CD4-positive, alpha-beta T cell (primary cell): ENCODE data around the gene KCNC4. TPM values are rescaled to one million over a fixed set of nuclear protein-coding genes. Genes with fewer than 3 reads are reported as not detected.

Experiments used
- ATAC-seq: fragments of 200-7000 bp; cut with Tn5 transposase; one replicate; pipeline ENCODE4 v1.10.0; 2022; ENCODE audit warnings: mild to moderate bottlenecking; ENCODE audit not compliant: poor library complexity
- CTCF ChIA-PET: fragments of 350-600 bp; sonication (Branson Sonifier 250); formaldehyde crosslinking; loops from one replicate; lab custom pipeline; 2021; ENCODE audit warnings: antibody characterized with exemption, inconsistent platforms; lab: Charles Lee
- POLR2A ChIA-PET: fragments of 350-600 bp; sonication (Branson Sonifier 250); formaldehyde crosslinking; loops from one replicate; lab custom pipeline; 2021; ENCODE audit warnings: antibody characterized with exemption, inconsistent platforms; lab: Charles Lee
- DNase-seq, 14 experiments: peaks; one replicate each; pipeline ENCODE4 v3.0.0-alpha.2; 2013 to 2020; ENCODE audit warnings: mixed read lengths in 2 of 14
- H3K27ac ChIP-seq, 2 donors: one replicate each; pipeline versions ENCODE4 v1.5.1 to v1.7.0; 2013; ENCODE audit warnings: low read length in 2 of 2, low read depth in 1 of 2, mild to moderate bottlenecking in 1 of 2
- H3K27me3 ChIP-seq, 2 experiments: 1 replicate in 1 of 2; 2 replicates in 1 of 2; pipeline versions ENCODE4 v1.6.1 to v1.7.0; 2013; ENCODE audit warnings: low read length in 2 of 2, control low read depth in 1 of 2, mild to moderate bottlenecking in 1 of 2, moderate library complexity in 1 of 2; ENCODE audit not compliant: insufficient read depth in 2 of 2, control insufficient read depth in 1 of 2
- H3K36me3 ChIP-seq: one replicate; pipeline ENCODE4 v1.6.1; 2013; ENCODE audit warnings: low read length, control low read depth; ENCODE audit not compliant: insufficient read depth
- H3K4me1 ChIP-seq: one replicate; pipeline ENCODE4 v1.6.1; 2013; ENCODE audit warnings: low read length, control low read depth; ENCODE audit not compliant: insufficient read depth
- H3K4me3 ChIP-seq: one replicate; pipeline ENCODE4 v1.5.1; 2013; ENCODE audit warnings: mild to moderate bottlenecking, low read length, moderate library complexity
- H3K9me3 ChIP-seq, 2 experiments: 1 replicate in 1 of 2; 2 replicates in 1 of 2; pipeline versions ENCODE4 v1.6.1 to v1.7.0; 2013; ENCODE audit warnings: low read length in 2 of 2, mild to moderate bottlenecking in 2 of 2, control low read depth in 1 of 2, moderate library complexity in 1 of 2; ENCODE audit not compliant: control insufficient read depth in 1 of 2, insufficient read depth in 1 of 2
- H3K27ac Mint-ChIP-seq: one replicate; pipeline ENCODE4 v1.8.0; 2020; ENCODE audit warnings: mixed read lengths
- H3K27me3 Mint-ChIP-seq: one replicate; pipeline ENCODE4 v1.8.0; 2021; ENCODE audit warnings: mixed read lengths
- H3K36me3 Mint-ChIP-seq: one replicate; pipeline ENCODE4 v1.8.0; 2021; ENCODE audit warnings: low read depth, mixed read lengths
- H3K4me1 Mint-ChIP-seq: one replicate; pipeline ENCODE4 v1.8.0; 2021; ENCODE audit warnings: low read depth, mixed read lengths
- H3K4me3 Mint-ChIP-seq: one replicate; pipeline ENCODE4 v1.8.0; 2020; ENCODE audit warnings: mild to moderate bottlenecking, mixed read lengths
- H3K9me3 Mint-ChIP-seq: one replicate; pipeline ENCODE4 v1.8.0; 2020; ENCODE audit warnings: mixed read lengths
- intact Hi-C, 2 experiments: fragments of 100-400 bp; cut with DNase I in 1 of 2; cut with micrococcal nuclease in 1 of 2; formaldehyde crosslinking; loops; one replicate each; pipeline versions ENCODE4 v1.15.1 to v1.9.0; 2023 to 2025; cut with DNase I, micrococcal nuclease
- total RNA-seq, 174 experiments: library from RNA in 2 of 174; stranded (reverse) in 2 of 174; gene quantifications; one replicate each; pipeline ENCODE4 v1.2.3 and lab custom pipeline; 2021 to 2026
- TF ChIP-seq, protein P1 (sequence below): fragments of 200-600 bp; IDR thresholded peaks from one replicate; pipeline ENCODE4 v1.8.0; 2022; ENCODE audit warnings: antibody characterized with exemption, mild to moderate bottlenecking

Gene KCNC4
- total RNA-seq, 2 experiments from 2014 or later, result 16.5 to 17.7 TPM

DNA sequence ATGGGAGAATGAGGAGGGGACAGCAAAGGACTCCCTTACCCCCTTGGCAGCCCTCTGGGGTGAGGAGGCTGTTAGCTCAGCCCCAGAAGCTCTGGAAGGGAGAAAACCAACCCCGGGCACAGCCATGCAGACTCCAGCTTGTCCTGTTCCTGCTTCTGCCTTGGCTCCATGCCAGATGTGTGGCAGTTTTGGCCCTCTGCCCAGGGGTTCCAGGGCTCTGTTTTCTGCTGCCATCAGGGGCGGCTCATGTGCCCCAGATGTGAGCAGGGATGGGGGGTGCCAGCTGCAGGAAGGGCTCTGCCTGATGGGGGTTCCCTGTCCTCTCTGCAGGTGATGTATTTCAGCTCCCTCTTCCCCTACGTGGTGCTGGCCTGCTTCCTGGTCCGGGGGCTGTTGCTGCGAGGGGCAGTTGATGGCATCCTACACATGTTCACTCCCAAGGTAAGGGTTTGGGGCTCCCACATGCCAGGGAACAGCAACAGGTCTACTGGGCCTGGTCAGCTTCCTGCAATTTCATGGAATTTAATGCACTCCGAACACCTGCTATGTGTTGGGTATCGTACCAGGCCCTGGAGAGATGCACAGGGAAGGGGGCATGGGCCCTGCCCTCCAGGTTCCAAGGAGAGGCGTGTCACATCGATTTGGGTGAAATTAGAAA lies 33.7 kb upstream of the KCNC4 start:
- Histone ChIP-seq H3K27me3 (peaks cover 0 to 3% of the 10 kb centered on the region in 2 experiments), H3K9me3 (no peaks in the 10 kb centered on the region), H3K4me1 (no peaks in the 10 kb centered on the region), H3K4me3 (no peak overlapping the region), H3K36me3 (no peaks in the 10 kb centered on the region), H3K27ac (no peak overlapping the region)
- ATAC-seq (no peak), DNase-seq (no peak)
- no peaks in the 10 kb centered on the region for H3K36me3 Mint-ChIP-seq
- no peaks in the 10 kb centered on the region for H3K9me3 Mint-ChIP-seq
- POLR2A ChIA-PET, result no interaction called here
- no peak overlapping the region for H3K27ac Mint-ChIP-seq
- intact Hi-C loops, result no loop called here
- TF ChIP-seq, protein P1, sequence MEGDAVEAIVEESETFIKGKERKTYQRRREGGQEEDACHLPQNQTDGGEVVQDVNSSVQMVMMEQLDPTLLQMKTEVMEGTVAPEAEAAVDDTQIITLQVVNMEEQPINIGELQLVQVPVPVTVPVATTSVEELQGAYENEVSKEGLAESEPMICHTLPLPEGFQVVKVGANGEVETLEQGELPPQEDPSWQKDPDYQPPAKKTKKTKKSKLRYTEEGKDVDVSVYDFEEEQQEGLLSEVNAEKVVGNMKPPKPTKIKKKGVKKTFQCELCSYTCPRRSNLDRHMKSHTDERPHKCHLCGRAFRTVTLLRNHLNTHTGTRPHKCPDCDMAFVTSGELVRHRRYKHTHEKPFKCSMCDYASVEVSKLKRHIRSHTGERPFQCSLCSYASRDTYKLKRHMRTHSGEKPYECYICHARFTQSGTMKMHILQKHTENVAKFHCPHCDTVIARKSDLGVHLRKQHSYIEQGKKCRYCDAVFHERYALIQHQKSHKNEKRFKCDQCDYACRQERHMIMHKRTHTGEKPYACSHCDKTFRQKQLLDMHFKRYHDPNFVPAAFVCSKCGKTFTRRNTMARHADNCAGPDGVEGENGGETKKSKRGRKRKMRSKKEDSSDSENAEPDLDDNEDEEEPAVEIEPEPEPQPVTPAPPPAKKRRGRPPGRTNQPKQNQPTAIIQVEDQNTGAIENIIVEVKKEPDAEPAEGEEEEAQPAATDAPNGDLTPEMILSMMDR, result no peak
- no peaks in the 10 kb centered on the region for H3K4me1 Mint-ChIP-seq
- H3K27me3 Mint-ChIP-seq, result peaks cover 32% of the 10 kb centered on the region
- H3K4me3 Mint-ChIP-seq, result no peak overlapping the region
- CTCF ChIA-PET, result no interaction called here

DNA sequence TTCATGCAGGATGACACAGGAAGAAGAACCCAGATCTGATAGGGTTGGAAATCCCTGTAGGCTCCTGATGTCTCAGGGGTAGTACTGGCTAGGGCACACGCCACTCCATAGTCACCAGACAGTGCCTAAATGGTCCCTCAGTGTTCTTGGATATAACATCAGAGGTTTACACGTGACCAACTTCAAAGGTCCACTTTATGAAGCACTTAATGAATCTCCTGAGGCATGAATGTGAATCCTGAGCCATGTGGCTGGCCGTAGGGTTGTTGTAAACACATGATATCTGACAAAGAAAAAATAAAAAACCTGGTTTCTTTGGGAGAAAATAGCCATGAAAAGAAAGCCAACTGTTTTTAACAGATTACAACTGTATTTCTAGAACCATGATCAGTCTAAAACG lies 32.3 kb upstream of the KCNC4 start:
- Mint-ChIP-seq H3K4me1 (no peaks in the 10 kb centered on the region), H3K27me3 (peaks cover 29% of the 10 kb centered on the region), H3K9me3 (no peaks in the 10 kb centered on the region), H3K4me3 (no peak overlapping the region), H3K36me3 (no peaks in the 10 kb centered on the region), H3K27ac (no peak overlapping the region)
- TF ChIP-seq, protein P1, result no peak
- no peak overlapping the region for H3K4me3 ChIP-seq
- H3K27me3 ChIP-seq, result peaks cover 0 to 3% of the 10 kb centered on the region in 2 experiments
- H3K4me1 ChIP-seq, result no peaks in the 10 kb centered on the region
- POLR2A ChIA-PET, result no interaction called here
- H3K36me3 ChIP-seq, result no peaks in the 10 kb centered on the region
- intact Hi-C loops, result no loop called here
- DNase-seq (no peak), ATAC-seq (no peak)
- no peak overlapping the region for H3K27ac ChIP-seq
- no peaks in the 10 kb centered on the region for H3K9me3 ChIP-seq
- CTCF ChIA-PET, result no interaction called here

GRCh38 chr1:110183642-110184167 lies 26.4 kb upstream of the KCNC4 start:
- intact Hi-C loops, result no loop called here
- peaks cover 10% of the 10 kb centered on the region for H3K27me3 Mint-ChIP-seq
- Histone ChIP-seq H3K27me3 (peaks cover 0 to 7% of the 10 kb centered on the region in 2 experiments), H3K4me1 (no peaks in the 10 kb centered on the region), H3K36me3 (no peaks in the 10 kb centered on the region), H3K4me3 (no peak overlapping the region), H3K9me3 (no peaks in the 10 kb centered on the region), H3K27ac (no peak overlapping the region)
- no peak overlapping the region for H3K27ac Mint-ChIP-seq
- H3K4me1 Mint-ChIP-seq, result no peaks in the 10 kb centered on the region
- ATAC-seq (no peak), DNase-seq (no peak)
- H3K9me3 Mint-ChIP-seq, result no peaks in the 10 kb centered on the region
- CTCF ChIA-PET, result no interaction called here
- TF ChIP-seq, protein P1, result no peak
- no peaks in the 10 kb centered on the region for H3K36me3 Mint-ChIP-seq
- H3K4me3 Mint-ChIP-seq, result no peak overlapping the region
- POLR2A ChIA-PET, result no interaction called here
